Subcutaneous adipose tissue (tissue), 4 donors: Measurements from ENCODE around the gene PRCP. TPM values are rescaled to one million over a fixed set of nuclear protein-coding genes. Genes with fewer than 3 reads are reported as not detected.

ENCODE experiments used
- CTCF ChIP-seq: fragments of 450-650 bp; IDR thresholded peaks from one replicate; pipeline ENCODE4 v1.5.1; 2016; ENCODE audit warnings: low read depth, mild to moderate bottlenecking, control low read depth, antibody characterized with exemption, moderate library complexity
- total RNA-seq, 4 donors: library from RNA; depleted of rRNA; stranded (reverse); fragments of >200 nt; gene quantifications; one replicate each; pipeline ENCODE4 v1.1.0, GENCODE V29; 2016

PRCP gene
- total RNA-seq, 4 donors from 2014 or later = 45.2 to 126 (median 95.7) TPM

- TF ChIP-seq CTCF = no peak
Observed at GRCh38 chr11:82892611-82893169, 7.5 kb downstream of the PRCP start.

GRCh38 chr11:82890936-82891335, 9.3 kb downstream of the PRCP start:
- no peak for TF ChIP-seq CTCF

DNA sequence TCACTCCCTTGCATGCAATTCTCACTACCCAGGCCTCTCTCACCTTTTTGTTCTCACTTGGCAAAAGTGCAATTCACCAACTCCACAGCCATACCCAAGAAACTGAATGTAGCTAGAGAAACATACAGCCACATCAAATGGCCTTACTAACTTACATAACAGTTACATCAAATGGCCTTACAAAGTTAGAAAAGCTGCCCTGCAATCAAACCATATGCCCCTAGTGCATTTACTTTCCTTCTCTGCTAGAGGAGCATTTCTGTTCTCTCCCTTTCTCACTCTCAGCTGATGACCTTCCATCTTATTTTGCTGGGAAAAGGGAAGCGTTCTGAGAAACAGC, 10.3 kb downstream of the PRCP start:
- no peak for TF ChIP-seq CTCF

- TF ChIP-seq CTCF = no peak
Observed at GRCh38 chr11:82889133-82890001, 10.9 kb downstream of the PRCP start.

- no peak for TF ChIP-seq CTCF
Observed at GRCh38 chr11:82883853-82884252, 16.4 kb downstream of the PRCP start.

- no peak for TF ChIP-seq CTCF
Observed at GRCh38 chr11:82874646-82875523, 25.3 kb downstream of the PRCP start.

GRCh38 chr11:82873919-82874333, 26.3 kb downstream of the PRCP start:
- no peak for TF ChIP-seq CTCF
